Activated CD8-positive, alpha-beta memory T cell treated with anti-CD3 and anti-CD28 coated beads for 24 hours (primary cell): ENCODE results near the gene ZNF787.
"Not testable (repeated sequence)": the region's sequence is repeated elsewhere in the genome, so short reads cannot be mapped to it uniquely, and the experiment has no call there.

Experiments used
- DNase-seq: peaks from one replicate; pipeline ENCODE4 v3.0.0-alpha.2; 2020

The ZNF787 gene

DNA sequence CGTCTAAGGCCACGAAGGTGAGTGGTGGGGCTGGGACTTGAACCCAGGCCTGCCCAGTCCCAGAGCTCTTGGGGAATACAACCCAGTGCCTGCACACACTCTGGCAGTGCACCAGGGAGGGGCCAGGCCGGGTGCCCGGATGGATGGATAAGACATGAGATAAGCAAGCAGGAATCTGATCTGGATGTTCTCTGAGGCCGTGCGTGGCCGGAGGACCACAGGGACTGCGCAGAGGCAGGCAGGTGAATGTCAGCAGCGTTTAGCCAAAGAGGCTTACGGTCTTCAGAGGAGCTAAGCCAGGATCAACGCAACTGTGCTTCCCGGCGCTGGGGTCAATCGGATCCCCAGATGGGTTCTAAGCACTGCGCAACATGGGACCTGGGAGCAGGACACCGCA, 1.5 kb downstream of the ZNF787 start:
- no peak for DNase-seq

DNA sequence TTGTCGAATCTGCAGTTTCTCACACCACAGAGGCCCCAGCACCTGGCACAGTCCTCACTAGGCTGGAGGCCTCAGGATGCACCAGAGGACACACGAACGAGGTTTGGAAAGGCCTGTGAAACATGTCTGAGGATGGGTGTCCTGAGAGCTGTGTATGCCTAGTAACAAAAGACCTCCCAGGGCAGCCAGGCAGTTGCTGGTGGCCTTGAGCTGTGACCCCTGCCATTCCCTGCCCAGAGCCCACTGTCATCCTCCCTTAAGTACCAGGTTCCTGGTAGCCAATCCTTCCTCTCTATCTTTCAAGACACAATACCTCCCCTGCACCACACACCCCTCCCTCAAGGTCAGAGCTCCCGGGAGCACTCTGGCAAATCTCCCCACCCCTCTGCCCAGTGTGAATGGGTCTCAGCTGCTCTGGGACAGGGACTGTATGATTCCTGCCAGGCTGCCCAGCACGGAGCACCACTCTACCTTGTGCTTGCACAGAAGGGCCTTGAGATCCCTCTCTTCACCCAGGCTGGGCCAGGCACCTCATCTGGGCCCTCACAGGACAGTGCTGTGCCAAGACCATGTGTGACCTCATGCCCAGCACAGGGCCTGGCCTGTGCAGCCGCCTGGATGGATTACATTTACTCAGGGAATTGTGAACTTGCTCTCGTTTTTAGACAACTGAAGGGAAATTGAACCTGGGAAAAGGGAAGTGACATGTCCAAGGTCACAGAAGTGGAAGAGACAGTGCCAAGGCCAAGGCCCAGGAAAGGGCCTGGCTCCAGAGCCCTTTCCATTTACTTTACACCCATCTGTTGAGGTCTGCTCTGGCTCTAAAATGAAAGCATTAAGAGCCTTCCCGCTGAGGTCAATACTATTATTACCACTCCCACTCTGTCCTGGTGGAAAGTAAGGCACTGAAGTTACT, 2.2 kb downstream of the ZNF787 start:
- DNase-seq: no peak

DNA sequence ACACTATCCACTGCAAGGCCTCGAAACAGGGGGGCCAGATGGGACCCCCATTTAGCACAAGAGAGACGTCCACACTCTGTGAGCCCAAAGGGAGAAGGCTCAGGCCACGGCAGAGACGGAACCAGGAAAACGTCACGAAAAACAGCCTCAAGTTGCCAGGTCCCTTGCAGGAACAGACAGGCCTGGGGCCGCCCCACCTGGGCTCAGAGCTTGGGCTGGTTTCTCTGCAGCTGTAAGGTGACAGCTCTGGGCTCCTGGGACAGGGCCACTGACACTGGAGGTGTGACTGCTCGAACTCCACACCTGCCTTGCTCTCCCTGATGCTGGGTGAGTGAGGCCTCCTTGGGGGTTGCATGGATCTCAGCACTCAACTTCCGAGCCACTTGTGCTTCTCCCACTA, 3.2 kb downstream of the ZNF787 start:
- DNase-seq: no peak

DNA sequence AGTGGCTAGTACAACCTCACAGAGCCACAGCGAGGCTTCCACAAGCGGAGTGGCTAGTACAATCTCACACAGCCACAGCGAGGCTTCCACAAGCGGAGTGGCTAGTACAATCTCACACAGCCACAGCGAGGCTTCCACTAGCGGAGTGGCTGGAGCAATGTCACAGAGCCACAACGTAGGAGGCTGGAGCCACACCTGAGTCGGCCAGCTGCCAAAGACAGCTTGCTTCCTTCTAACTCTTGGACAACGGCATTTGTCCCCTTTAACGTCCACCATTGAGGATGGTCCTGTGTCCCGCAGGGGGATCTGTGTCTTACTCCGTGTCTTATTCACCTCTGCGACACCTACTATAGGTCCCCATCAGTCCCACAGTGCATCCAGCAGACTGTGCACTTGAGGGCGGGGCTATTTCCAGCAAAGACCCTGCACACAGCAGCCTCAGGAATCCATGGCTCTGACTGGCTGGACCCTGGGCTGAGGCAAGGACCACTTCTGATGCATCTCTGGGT, 3.7 kb downstream of the ZNF787 start:
- DNase-seq: no peak

DNA sequence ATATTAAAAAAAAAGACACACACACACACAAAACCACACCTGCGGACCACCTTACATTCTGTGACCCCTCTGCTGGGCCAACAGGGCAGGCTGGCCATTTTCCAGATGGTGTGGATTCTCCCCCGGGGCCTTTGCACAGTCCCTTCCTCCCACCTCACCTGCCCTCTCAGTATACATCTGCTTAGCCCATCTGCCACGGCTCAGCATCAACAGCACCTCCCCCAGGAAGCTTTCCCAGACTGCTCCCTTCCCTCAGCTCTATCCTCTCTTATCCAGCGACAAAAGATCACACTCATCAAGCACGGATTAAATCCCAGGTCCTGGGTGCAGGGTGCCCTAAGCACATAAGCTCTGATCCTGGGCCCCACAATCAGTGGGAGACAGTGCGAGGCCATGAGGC, 4.5 kb downstream of the ZNF787 start:
- no peak for DNase-seq

DNA sequence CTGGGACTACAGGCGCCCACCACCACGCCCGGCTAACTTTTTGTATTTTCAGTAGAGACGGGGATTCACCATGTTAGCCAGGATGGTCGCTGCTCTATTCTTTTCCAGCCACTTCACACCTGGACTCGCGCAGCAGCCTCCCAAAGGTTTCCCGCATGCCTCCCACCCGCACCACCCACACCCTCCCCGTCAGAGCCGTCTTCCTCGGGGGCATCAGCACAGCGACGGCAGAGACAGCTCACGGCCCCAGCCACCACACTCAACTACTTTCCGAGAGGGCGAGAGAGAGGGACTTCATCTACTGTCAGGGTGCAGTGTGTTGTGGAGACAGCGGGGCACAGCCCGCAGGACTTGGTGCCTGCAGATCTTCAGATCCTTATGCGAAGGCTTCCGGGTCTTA, 5.6 kb downstream of the ZNF787 start:
- DNase-seq: no peak

DNA sequence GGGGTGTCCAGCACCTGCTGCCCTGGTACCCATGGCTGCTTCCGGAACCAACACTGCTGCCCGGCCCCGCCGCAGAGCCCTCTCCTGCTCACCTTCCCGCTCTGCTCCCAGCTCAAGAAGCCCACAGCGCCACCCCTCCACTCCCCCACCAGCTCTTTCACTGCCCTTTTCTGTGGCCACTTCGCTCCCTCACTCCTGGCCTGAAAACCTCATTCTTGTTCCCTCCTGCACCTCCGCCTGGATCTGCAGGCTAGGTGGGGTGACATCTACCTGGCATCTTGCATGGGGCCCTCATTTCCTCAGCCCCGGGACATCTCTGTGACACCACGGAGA, 6.4 kb downstream of the ZNF787 start:
- DNase-seq: no peak

DNA sequence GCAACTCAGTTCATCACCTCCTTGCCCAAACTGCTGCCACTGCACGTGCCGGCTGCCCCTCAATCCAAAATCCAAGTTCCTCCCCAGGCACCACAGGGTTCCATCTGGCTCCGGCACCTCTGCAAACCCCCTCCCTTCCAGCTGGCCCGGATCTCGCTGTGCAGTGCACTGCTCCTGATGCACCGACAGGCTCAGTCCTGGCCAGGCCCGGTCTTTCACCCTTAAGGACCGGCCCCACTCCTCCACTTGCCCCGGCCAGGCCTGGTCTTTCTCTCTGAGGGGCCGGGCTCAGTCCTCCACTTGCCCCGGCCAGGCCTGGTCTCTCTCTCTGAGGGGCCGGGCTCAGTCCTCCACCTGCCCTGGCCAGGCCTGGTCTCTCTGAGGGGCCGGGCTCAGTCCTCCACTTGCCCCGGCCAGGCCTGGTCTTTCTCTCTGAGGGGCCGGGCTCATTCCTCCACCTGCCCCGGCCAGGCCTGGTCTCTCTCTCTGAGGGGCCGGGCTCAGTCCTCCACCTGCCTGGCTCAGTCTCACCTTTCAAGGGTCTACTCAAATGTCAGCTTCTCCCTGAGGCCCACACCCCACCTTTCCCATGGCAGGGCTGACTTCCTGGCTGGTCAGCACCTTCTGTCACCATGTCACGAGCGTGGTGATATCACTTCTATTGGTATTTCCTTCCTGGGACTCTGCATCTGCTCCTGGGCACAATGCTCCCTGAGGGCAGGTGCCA, 6.9 kb downstream of the ZNF787 start:
- DNase-seq: no peak

DNA sequence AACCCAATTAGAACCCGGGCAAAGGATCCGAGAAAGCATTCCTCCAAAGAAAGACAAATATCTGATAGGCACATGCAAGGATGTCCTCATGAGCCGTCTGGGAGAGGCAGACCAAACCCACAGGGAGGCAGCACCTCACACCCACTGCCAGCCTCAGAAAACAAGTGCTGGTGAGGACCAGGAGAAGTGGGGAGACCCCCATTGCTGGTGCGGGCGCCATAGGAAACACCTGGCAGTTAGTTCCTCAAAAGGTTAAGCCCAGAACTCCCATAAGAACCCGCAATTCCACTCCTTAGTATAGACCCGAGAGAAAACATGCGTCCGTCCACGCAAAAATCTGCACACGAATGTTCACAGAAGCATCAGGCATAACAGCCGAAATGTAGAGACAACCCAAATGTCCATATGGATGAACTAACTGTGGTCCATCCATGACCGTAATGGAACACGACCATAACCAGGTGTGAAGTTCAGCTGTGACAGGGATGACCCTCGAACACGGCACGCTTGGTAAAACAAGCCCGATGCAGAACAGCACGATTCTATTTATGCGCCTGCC, 7.9 kb downstream of the ZNF787 start:
- DNase-seq: no peak

DNA sequence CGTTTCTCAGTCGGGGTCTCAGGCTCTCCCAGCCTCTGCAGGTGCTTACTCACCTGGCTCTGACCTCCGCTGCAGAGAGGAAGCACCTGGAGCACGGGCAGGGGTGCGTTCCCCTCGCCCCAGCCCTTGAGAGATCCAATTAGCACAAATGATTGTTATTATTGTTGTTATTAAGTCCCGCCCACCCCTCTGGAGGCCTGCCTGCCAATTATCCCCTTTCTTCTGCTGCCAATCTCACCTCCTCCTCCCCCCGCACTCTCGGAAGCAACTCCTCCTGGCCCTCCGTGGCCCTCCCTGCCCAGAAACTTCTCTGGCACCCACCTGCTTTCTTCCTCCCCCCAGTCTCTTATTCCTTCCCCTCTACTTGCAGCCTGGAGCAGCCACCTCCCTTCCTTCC, 8.8 kb downstream of the ZNF787 start:
- no peak for DNase-seq

DNA sequence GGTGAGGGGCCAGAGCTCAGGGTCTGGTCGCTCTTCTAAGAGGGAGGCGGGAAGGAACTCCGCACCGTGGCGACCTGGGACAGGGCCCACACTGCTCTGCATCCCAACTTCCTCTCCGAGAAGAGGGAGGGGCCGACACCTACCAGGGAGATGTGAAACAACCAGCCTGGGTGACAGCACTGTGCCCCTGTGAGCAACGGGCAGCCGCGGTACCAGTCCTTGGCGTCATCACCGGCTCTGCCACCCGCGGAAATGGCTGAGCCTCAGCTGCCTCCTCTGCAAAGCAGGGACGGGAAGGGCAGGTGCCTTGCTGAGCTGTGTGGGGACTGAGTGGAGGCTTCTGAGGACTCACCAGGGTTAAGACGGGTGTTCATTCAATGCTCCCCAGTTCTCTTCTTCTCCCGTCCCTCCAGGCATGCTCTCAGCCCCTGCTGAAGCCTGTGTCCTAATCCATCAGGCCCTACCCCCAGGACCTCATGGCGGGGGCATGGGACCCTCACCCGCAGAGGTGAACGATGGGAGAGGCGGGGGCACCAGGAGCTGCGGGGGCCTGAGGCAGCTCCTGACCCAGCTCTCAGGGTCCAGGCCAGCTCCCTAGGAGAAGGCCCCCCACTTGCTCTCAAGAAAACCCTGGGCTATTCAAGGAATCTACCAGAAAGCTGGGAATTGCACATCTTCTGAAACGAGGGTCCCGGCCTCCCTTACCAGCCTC, 9.3 kb downstream of the ZNF787 start:
- peak; percentile 70 for DNase-seq

DNA sequence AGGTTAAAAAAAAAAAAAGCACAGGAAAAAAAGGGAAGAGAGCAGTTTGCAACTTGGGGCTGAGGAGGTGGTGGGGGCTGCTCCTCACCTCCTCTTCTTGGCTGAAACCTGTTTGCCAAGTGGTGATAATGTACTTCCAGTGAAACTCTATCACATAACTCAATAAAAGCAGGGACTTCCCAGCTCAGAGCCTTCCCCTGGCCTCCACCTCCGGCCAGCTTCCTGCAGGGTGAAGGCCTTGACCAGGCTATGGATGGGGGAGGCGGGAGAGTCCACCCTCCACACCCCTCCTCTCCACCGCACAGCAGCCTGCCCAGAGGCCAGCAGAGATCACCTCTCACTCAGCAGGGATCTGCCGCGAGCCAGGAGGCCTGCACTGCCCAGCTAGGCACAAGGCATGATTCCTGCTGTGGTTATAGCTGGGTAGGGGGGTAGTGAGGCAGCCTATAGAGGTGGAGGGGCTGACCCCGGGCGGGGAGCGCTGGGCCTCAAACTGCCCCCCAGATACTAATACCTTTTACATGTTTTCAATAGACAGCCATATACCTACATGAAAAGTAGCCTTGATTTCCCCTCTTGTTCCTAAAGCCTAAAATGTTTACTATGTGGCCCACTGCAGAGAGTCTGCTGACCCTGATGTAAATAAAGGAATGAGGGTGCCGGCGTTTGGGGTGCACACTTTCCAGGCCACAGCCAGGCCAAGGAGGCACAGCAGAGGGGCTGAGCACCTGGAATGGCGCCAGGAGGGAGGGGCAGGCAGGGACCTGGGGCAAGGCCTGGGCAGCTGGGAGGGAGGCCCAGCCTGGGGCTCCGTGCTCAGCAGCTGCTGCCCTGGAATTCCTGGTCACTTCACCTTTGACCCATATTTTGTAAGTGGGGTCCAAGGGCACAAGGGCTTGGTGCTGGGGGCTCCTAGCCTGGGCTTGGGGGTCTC, 10.3 kb downstream of the ZNF787 start:
- no peak for DNase-seq

DNA sequence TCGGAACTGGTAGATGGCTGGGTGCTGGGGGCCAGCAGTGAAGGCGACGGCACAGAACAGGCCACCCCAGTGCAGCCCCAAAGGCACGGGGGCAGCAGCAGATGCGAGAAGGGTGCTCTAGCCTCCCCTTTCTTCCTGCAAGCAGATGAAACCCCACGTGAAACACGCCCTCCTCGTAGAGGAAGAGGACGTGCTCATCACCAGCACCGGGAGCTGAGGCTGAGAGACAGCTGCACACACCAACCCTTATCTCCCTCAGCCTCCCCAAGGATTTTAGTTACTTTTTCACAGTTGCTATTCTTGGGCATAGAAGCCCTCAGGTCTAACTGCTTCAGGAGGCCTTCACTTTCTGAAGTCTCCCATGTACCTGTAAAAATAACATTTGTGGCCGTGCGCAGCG, 11.9 kb downstream of the ZNF787 start:
- DNase-seq: no peak

DNA sequence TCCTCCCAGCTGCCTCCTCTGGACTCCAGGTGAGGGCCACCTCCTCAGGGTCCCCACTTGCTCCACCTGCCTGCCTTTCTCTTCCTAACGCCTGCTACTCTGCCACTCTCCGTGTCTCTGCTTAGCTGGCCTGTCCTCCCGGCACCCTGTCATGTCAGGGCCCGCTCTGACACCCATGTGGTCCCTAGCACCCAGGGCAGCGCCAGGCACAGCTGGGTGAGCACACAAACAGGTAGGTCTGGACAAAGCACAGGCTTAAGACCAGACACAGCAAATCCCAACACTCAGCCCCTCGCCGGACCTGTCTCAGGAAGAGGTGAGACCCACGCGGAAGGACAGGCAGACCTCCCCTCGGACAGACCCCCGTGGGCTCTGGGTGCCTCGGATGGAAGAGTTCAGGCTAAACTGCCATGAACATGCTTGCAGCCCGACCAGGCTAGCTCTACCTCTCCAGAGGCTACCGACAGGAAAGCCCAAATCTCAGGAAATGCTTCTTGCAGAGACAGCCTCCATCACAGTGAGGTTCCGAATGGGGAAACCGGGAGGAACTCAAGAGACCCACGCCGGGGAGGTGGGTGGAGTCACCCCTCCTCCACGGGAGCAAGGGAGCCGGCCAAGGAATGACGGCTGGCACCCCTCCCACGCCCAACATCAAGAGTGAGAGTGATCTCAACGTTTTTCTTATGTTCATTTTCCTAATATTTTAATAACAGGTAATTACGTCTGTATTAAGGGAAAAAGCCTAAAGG, 12.5 kb downstream of the ZNF787 start:
- DNase-seq: no peak

DNA sequence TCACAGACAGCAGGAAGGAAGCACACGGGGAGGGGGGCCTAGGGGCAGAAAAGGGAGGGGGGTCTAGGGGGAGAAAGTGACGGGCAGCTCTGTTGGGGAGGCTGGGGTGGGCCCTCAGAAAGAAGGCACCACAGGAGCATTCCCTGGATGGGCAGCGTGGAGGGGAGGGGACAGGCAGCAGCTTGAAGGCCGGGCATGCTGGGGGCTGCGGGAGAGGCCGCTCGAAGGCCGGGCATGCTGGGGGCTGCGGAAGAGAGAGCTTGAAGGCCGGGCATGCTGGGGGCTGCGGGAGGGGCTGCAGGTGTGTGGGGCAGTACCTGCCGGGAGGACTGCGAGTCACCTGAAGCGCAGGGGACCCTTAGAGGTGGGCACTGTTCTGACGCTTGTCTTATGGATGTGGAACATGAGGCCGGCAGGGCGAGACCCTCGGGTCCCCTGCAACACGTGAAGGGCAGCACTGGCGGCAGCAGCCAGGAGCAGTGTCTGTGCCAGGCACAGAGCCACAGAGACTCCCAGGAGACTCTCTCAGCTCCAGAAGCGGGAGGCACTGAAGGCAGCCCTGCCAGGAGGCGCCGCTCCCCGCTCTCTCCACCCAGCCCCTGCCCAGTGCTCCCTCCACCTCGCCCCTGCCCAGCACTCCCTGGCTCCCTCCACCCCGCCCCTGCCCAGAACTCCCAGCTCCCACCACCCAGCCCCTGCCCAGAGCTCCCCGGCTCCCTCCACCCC, 13.3 kb downstream of the ZNF787 start:
- no peak for DNase-seq

DNA sequence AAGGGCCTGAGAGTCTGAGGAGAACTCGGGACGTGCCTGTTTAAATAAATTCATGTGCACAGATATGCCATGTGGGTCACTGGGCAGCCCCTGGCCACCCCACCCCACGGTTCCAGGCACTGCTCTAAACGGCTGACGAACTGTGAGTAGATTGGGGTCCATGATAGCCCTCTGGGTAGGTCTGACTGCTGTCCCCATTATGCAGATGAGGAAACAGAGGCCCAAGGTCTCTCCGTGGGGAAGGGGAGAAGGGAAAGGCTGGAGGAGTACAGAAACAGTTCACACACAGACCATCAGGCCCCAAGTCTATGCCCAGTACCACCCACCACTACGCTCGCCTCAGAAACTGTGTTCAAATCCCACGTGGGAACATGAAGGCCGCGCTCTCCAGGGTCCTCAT, 14.1 kb downstream of the ZNF787 start:
- DNase-seq: no peak

DNA sequence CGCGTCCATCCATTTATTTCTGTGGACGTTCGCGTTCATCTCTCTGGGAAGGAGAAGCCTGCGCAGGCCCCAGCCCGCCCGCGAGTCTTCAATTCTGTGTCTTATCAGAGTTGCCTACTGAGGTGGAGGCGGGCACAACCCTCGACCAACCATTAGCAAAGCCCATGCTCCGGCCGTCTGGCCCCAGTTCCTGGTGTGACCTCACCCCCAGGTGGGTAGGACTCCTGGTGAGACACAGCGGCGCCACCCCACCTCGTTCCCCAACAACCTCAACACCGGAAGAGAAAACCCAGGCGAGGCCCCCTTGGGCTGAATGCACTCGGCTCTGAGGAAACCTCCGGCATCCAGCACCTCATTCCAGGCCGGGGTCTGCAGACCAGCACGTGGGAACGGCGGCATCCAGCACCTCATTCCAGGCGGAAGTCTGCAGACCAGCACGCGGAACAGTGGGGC, 14.7 kb downstream of the ZNF787 start:
- DNase-seq: no peak

DNA sequence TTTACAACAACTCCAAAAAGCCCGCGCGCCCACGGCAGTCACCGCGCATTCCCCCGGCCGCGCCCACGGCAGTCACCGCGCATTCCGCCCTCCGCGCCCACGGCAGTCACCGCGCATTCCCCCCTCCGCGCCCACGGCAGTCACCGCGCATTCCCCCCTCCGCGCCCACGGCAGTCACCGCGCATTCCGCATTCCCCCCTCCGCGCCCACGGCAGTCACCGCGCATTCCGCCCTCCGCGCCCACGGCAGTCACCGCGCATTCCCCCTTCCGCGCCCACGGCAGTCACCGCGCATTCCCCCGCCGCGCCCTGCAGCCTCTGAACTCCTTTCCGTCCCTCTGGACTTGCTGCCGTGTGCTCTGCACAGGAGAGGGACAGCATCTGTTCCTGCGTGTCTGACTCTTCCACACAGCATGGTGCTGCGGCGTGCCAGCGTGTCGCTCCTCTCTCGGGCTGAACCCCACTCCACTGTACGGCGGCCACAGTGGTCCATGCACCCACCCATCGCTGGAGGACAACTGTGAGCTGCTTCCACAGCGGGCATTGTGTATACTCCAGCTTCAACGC, 15.2 kb downstream of the ZNF787 start:
- not testable (repeated sequence) for DNase-seq

DNA sequence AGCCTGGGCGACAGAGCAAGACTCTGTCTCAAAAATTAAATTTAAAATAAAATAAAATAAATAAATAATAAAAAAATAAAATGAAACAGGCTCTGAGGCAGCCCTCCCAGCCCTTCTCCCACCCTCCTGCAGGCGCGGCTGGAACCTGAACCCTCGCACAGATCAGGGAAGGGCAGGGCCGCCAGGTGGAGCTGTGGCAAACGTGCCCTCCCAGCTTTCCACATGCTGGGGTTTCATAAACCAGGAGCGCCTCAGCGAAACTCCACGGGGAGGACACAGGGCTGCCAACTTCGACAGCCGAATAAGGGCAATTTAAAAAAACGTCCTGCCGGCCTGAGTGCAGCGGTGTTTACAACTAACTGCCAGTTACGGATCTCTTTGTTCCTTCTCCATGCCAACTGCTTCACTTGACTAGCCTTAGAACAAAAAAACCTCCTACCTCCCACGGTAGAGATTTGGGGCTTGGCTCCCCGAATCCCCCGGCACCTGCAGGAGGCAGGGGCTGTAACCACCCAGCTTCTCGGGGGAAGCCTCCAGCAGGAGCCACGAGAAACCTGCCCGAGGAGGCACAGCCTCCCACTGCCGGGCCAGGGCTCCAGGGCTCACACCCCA, 15.9 kb downstream of the ZNF787 start:
- peak; percentile 71 for DNase-seq

DNA sequence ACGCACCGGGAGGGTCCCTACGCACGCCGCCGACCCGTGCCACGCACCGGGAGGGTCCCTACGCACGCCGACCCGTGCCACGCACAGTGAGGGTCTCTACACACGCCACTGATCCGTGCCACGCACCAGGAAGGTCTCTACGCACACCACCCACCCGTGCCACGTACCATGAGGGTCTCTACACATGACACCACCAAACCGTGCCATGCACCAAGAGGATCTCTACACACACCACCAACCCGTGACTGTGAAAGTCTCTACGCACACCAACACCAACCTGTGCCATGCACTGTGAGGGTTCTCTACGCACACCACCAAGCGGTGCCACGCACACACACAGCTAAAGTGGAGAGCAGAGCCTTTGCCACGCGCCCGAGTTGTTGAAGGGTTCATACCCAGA, 16.7 kb downstream of the ZNF787 start:
- no peak for DNase-seq
